NCI-H2081 treated with DMSO at 0.1 percent for 48 hours (cell line): ENCODE data around the gene INPP5A.
"Not testable (repeated sequence)": the region's sequence is repeated elsewhere in the genome, so short reads cannot be mapped to it uniquely, and the experiment has no call there.

Source experiments
- DNase-seq: peaks from one replicate; lab custom pipeline; 2025; lab: John Stamatoyannopoulos, UW

INPP5A gene

DNA sequence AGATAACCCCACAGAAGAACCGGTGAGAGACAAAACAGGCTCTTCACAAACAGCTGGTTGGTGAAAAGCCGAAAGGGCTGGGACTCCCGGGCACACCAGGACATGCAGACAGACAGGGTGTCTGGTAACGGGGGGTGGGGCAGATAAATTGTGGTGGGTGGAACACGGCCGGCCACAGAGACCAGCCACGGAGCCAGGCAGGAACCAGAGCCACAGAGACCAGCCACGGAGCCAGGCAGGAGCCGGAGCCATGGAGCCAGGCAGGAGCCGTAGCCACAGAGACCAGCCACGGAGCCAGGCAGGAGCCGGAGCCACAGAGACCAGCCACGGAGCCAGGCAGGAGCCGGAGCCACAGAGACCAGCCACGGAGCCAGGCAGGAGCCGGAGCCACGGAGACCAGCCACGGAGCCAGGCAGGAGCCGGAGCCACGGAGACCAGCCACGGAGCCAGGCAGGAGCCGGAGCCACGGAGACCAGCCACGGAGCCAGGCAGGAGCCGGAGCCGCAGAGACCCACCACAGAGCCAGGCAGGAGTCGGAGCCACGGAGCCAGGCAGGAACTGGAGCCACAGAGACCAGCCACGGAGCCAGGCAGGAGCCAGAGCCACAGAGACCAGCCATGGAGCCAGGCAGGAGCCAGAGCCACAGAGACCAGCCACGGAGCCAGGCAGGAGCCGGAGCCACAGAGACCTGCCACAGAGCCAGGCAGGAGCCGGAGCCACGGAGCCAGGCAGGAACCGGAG, 288.4 kb downstream of the INPP5A start:
- DNase-seq = not testable (repeated sequence)

DNA sequence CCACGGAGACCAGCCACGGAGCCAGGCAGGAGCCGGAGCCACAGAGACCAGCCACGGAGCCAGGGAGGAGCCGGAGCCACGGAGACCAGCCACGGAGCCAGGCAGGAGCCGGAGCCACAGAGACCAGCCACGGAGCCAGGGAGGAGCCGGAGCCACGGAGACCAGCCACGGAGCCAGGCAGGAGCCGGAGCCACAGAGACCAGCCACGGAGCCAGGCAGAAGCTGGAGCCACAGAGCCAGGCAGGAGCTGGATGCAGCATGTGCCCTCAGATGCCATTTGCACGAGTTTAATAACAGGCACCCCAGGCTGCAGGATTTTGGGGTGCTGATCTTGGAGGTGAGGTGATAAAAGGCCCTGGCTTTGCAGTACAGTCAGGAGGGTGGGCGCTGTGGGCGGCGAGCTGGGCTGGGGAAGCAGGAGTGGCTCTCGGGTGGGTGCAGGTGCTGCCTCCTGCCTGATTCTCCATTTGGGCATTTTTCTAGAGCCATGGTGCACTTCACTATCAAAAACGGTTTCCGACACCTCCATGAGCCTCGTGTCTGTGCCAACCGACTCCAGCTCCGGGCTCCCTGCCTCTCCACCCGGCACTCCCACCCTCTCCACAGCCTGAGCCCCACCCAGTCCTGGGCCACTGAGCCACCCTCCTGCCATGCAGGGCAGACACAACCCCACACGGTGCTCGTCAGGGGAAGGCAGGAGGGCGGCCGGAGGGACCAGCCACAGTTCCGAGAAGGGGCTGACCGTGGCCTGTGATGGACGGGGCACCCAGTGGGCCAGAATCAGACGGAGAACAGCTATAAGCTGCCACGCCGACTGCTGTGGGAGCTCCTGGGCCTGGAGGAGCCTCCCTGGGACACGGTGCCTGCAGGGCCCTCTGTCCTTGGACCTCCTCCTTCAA, 289.2 kb downstream of the INPP5A start:
- DNase-seq = no peak

GRCh38 chr10:132827423-132827789, 289.8 kb downstream of the INPP5A start:
- no peak for DNase-seq

DNA sequence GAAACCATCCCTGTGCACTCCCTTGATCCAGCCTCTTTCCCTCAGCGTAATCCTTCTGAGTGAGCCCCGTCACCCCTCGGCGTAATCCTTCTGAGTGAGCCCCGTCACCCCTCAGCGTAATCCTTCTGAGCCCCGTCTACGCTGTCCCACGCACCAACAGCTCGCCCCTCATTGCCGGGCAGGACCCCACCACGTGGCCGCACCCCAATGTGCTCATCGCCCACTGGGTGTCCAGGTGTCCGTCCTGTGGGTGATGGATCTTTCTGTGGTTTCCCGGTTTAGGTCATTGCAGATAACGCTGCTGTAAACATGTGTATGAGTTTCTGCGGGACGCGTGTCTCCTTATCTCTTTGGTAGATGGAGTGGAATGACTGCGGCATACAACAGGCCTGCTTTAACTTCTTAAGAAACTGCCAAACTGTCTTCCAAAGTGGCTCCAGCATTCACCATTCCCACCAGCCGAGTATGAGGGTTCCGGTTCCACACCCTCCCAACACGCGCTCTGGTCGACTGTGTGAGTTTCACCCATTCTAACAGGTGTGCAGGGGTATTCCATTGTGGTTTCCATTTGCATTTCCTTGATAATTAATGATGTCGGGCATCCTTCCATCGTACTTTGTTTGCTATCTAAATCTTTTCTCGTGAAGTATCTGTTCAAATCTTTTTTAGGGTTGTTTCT, 290.4 kb downstream of the INPP5A start:
- DNase-seq = no peak

DNA sequence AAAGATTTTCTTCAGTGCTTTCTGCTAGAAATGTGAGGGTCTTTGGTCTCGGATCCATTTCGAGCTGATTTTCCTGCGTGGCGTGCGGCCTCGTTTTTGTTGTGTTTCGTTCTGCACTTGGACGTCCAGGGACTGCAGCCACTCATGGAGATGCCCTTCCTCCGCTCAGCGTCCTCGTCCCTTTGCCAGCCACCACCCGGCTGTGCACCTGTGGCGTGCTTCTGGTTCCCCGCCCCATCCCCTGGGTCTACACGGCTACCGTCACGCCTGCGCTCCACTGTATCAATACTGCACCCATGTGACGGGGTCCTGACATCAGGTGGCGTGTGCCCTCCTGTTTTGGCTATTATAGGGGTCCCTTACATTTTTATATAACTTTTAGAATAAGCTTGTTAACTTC, 291.1 kb downstream of the INPP5A start:
- no peak for DNase-seq

DNA sequence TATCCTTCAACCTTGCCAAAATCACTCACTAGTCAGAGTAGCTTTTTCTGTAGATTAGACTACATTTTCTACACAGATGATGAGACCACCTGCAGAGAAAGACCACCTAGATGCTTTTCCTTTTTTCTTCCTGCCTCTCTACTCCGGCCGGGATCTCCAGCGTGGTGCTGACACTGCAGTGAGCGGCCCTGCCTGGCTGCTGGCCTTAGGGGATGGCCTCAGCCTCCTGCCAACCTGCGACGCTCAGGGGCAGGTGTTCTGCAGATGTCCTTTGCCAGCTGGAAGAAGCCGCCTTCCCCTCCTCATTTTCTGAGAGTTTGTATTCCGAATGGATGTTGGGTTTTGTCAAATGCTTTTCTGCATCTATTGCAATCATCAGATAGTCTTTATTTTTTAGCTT, 291.8 kb downstream of the INPP5A start:
- no peak for DNase-seq

DNA sequence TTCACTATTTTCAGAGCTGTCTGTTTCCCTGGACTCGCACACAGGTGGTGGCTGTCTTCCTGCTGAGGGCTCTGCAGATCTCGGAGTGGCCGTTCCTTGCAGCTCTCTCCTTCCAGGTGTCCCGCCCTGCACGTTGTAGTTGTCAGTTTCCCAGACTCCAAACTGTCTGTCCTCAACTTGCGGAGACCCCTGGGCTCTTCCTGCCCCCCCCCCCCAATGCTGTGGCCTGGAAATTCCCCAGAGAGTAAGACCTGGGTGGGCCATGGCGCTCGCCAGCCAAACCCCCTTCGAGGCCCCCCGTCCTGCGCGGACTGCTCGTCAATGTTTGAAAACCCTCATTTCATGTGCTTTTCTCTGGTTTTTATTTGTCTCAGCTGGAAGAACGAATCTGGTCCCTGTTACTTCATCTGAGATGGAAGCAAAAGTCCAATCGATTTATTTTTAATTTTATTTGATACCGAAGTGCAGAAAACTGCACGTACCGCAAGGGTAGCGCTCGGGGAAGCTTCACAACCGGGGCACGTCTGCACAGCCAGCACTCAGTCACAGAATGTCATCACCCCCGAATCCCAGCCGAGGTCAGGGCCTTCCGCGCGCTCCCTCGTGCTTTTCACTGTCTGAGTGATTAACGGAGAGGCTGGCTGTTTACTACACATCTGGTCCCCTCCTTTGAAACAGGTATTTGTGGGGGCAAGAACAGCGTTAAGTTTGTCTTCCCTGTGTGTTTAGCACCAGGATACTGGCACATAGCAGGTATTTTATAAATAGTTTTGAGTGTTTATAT, 294.8 kb downstream of the INPP5A start:
- DNase-seq = no peak
